ENCODE results near the gene ATP4A.

The ATP4A gene

DNA sequence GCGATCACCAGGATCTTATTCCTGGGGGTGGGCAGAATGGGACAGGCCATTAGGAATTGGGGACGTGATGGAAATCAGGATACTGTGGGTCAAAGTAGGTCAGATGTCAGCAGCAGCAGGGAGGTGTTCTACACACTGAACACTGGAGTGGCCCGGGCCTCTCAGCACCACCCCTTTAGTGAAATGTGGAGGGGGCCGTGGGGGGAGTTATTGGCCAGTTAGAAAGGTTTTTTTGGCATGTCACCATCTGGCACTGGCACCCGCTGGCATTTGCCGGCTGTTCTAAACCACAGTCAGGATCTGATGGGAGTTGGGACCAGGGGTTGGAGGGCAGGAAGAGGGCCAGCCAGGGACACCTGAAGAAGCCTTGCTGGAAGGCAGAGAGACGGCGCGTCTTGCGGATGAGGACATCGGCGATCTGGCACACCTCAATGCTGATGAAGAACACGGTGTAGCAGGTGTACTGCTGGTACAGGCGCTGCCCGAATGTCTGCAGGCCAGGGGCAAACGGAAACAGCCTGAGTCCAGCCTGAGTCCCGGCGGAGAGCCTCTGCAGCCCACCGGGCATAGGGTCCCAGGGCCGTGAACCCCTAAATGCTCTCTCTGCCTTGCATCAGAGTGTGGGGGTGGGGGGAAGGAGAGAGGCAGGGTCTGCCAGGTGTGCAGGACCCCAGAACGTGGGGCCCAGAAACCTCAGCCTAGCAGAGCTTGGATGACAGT lies 12.2 kb downstream of the ATP4A start:
- in situ Hi-C loops (cut with MboI; ENCODE audit: low sequenced_read_pairs): no loop called here

DNA sequence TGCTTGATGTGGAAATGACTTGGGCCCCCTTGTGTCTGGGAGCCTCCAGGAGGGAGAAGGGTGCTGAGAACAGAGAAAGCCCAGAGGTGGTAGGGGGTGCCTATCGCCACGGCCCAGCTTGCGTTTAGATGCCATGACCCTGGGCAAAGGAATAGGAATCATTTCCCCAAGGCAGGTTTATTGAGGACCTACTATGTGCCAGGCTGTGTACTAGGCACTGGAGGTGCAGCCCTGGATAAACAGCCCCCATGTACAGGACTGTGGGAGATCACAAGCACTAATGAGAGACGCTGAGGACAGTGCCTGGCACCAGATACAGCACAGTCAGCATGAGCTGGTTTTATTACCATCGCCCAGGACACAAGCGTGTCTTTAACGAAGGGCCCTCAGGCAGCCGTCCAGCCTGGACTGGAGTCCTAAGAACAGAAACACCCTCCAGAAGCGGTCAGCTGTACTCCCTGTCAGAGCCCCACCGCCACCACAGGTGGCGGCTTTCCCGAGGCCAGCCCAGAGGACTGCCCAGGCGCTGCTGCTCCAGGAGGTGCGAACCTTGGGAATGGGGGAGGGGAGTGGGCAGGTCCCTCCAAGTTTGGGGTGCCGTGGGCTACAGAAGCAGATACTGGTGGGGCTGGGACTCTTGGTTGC lies 13.5 kb downstream of the ATP4A start:
- in situ Hi-C loops (cut with MboI; ENCODE audit: low sequenced_read_pairs): no loop called here

DNA sequence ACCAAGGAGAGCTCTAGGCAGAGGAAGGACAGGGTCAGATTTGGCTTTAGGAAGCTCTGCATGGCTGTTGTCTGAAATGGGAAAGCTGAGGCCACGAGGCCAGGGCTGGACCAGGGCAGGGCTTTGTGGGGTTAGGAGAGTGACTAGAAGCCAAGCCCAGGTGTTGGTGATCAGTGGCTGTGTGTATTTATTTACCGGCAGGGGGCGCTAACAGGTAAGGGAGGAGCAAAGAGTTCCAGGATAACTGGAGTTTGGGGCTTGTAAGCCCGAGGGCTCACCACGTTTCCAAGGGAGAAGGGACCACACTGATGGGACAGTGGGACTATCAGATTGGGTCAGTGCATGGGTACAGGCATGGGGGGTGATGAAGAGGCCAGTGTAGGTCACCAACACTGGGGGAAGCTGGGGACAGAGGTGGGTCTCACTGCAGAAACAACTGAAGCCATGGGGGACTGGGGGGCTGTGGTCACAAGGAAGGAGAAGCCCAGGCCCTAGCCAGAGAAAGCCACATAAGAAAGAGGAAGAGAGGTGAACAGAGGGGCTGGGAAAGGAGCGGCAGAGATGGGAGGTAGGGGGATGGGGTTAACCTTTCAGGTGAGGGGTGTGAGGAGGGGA lies 14.2 kb downstream of the ATP4A start:
- in situ Hi-C loops (cut with MboI; ENCODE audit: low sequenced_read_pairs): no loop called here

DNA sequence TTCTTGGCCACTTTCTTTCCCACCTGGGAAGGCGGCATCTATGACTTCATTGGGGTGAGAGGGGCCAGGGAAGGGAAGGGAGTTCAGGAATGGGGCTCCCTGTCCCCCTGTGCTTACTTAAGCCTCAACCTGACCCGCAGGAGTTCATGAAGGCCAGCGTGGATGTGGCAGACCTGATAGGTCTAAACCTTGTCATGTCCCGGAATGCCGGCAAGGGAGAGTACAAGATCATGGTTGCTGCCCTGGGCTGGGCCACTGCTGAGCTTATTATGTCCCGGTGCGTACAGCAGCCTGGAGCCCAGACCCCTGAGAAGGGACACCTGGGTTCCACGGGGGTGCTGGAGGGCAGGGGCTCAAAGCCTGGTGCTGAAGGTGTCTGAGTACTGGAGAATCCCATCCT lies 16.9 kb downstream of the ATP4A start:
- in situ Hi-C loops (cut with MboI; ENCODE audit: low sequenced_read_pairs): no loop called here

DNA sequence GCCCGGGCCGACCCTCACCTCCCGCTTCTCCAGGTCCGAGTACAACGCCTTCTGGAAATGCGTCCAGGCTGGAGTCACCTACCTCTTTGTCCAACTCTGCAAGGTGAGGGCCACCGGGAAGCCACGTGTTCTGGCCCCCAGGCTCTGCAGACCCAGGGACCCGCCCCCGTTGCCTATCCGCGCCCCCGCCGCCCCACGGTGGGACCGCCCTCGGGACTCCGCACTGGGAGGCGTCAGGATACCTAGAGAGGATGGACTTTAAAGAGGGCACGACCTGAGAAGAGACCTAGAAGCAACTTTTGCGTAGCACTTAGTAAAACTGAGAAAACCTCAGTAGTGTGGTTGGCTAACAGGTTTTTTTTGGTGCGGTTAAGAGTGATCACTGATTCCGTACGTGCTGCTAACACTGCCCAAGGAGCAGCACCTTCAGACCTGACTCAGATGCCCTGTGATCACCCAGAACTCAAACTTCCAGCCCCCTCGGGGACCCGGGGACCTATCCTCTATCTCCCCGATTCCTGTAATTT lies 17.5 kb downstream of the ATP4A start:
- in situ Hi-C loops (cut with MboI; ENCODE audit: low sequenced_read_pairs): no loop called here

DNA sequence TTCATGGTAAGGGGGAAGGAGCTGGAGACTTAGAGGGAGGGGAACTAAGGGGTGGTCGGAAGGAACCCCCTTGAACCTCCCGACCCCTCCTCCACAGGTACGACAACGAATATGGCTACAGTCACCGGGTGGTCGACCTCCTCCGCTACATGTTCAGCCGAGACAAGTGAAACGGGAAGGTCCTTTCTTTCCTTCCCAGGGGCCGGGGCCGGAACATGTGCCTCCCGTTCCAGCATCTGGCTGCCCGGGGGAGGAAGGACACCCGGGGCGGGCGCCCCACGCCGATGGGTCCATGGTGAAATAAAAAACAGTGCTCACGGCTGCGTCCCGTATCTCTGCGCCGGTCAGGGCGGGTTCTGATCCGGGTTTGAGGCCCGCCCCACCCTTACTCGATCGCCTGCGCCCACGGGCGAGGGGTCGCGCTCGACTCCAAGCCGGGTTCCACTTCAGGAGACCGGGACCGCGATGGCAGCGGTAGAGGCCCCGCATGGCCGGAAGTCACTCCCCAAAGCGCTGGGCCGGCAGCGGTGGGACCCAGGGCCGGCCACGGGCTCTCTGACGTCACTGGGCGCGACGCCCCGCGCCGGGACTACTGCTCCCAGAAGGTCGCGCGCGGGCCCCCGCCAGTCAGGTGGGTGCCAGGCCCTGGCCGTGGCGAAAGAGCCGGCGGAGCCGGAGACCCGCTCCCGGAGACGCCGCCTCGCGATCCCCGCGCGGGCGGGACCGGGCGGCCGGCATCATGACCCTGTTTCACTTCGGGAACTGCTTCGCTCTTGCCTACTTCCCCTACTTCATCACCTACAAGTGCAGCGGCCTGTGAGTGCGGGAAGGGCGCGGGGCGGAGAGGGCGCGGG lies 18.2 kb downstream of the ATP4A start, which contains the start of gene TMEM147:
TMEM147 (plus strand) TSS at position 626 of the 854 bp plus-strand sequence; CDS start at position 740, 114 bp downstream.
- in situ Hi-C loops (cut with MboI; ENCODE audit: low sequenced_read_pairs): no loop called here

DNA sequence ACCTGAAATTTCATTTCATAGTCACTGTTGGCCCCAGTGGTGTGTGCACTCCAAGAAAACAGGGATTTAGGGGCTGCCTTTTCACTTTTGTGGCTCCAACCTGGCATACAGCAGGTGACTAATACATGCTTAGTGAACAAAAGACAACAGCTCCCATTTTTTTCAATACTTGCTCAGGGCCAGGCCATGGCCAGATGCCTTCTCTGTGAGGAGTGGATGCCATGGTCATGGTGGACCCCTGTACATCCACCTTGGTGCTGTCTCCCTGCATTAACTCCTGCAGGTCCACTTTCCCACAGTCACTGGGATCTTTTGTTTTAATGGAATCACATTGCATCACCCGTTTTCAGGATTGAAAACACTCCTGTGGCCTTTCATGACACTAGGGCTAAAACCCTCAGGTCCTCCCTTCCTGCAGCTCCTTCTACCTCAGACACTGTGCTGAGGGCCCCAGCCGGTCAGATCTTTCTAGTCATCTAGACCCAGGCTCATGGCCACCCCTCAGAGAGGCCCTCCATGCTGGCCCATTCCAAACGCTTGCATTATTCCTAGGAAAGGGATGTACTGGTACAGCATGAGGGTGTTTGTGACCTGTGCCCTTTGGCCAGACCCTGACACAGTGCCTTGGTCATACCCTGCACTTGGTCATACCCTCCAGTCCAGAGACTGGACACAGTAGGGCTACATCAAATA lies 19.2 kb downstream of the ATP4A start:
- in situ Hi-C loops (cut with MboI; ENCODE audit: low sequenced_read_pairs): no loop called here

DNA sequence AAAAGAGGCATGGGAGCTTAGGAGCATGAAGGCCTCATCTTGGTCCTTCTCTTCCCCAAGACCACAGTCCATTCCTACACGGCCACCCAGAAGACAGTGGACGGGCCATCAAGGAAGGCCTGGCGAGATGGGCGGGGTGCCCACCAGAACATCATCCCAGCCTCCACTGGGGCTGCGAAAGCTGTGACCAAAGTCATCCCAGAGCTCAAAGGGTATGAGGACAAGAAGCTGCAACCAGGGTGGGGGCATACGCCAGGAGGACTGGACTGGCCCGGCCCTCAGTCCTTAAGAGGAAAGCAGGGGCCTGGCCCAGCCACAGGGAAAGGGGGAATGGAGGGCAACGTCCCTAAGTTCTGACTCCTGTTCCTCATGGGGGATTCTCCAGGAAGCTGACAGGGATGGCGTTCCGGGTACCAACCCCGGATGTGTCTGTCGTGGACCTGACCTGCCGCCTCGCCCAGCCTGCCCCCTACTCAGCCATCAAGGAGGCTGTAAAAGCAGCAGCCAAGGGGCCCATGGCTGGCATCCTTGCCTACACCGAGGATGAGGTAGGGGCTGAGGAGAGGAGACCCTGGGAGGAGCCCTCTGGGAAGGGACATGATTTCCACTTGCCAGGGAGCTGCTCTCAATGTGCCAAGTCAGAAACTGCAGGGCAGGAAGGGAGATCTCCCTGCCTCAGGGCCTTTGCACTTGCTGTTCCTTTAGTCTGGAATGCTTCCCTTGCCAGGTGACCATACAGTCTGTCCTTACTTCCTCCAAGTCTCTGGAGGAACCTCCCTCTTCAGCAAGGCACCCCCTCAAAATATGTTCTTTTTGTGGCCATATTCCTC lies 20.0 kb downstream of the ATP4A start:
- in situ Hi-C loops (cut with MboI; ENCODE audit: low sequenced_read_pairs): no loop called here

DNA sequence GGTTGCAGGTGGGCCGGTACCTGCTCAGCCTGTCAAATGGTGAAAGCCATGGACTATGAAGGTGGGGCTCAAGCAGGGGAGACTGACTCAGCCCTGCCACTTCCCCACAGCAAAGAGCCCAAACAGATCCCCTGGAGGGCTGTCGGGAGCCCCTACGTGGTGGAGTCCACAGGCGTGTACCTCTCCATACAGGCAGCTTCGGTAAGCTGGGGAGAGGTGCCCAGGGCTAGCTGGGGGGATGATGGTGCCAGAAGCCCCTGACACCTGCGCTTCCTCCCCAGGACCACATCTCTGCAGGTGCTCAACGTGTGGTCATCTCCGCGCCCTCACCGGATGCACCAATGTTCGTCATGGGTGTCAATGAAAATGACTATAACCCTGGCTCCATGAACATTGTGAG lies 21.2 kb downstream of the ATP4A start:
- in situ Hi-C loops (cut with MboI; ENCODE audit: low sequenced_read_pairs): no loop called here

DNA sequence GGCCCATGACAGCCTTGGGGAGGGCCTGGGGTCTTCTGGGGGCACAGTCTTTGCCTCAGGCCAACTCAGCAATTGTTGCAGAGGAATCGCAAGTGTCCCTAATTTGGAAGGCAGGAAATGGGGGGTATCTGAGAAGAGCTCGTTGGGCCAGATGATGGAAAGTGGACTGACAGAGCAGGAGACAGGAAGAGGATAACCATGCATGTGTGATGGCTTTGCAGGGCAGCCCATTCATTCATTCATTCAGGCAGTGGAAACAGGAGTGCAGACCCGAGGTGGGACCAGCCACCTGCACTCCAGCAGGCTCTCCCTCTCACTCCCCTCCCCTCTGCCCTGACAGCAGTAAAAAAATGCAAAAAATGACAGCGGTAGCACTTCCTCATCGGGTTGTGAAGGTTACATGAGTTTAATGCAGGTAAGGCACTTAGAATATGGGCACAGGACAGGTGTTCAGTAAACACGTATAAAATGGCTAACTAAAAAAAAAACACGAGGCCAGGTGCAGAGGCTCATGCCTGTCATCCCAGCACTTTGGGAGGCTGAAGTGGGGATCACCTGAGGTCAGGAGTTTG lies 23.0 kb downstream of the ATP4A start:
- in situ Hi-C loops (cut with MboI; ENCODE audit: low sequenced_read_pairs): no loop called here

DNA sequence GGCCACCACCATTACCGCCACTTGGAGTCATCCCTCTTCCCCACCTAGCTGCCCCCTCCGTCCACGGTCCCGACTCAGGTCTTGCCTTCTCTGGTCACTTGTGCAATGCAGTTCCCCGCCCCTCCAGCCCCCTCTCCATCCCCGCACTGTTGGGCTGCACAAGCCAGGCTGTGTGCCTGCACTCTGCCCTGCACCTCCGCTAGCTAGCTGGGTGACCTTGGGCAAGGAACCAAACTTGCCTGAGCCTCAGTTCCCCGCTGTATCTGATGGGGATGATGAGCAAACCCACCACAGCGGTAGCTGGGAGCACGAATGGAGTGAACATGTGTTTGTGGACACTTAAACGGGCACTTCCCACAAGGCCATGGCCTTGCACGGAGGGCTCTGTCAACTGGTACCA lies 23.6 kb downstream of the ATP4A start:
- in situ Hi-C loops (cut with MboI; ENCODE audit: low sequenced_read_pairs): no loop called here

DNA sequence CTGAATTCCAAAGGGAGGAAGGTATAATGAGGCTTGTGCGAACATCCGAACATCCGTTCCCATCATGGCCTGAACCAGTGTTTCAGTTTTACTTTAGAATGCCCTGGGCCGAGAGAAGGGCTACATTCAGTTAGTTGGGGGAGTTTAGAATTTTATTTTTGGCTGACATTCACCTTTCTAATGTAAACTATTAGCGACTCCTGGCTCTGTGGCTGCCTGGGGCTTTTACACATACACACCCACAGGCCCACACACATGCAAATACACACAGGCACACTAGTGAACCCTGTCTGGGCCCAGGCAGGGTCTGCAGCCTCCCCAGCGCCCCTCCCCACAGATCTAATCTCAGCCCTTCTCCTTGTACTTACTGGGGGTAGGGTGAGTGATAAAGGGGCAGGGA lies 24.1 kb downstream of the ATP4A start:
- in situ Hi-C loops (cut with MboI; ENCODE audit: low sequenced_read_pairs): no loop called here

DNA sequence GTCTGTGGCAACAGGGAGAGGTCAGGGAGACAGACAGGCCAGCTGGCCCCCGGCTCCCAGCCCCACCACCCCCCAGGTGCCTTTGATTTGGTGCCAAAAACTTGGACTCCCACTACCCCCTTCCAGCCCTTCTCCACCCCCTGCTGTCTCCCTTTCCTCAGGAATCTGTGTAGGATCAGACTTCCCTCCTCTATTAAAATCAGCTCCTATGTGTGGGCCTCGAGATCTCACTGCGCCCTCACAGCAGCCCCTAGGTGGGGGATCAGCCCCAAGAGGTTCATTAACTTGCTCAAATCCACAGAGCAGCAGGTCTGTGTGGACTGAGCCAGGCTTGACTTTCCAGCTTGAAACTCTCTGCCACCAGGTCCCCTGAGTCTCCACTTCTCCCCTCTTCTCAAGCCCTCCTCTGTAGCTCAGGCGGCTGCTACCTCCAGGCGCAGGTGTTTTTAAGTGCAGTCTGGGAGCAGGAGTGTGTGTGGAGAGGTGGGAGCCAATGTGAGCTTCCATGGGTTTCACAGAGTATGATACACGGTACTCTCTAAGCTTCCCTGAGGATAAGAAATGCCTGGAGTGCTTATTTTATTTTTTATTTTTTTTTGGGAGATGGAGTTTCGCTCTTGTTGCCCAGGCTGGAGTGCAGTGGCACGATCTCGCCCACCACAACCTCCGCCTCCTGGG lies 28.5 kb downstream of the ATP4A start:
- in situ Hi-C loops (cut with MboI; ENCODE audit: low sequenced_read_pairs): no loop called here

DNA sequence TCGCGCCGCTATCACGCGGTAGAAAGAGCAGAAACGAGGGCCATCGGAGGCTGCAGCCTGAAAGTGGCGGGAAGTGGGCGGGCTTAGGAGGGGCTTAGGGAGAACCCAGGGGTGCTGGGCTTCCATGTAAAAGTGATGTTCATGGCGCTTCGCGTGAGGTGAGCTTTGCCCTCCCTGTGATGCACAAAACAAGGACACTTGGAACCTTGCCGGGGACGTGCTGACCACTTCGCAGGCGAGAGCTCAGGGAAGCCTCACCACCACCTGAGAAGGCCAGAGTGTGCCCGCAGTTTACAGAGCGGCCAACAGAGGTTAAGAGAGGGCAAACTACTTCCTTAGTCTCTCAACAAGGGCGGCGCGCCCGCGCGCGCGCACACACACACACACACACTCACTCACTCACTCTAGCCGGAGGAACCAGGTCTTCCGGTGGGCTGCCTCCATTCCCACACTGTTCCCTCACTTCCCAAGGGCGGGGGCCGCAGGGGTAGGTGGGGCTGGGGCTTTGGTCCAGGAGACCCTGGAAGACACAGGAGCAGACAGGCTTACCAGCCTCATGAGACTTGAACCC lies 29.6 kb downstream of the ATP4A start:
- in situ Hi-C loops (cut with MboI; ENCODE audit: low sequenced_read_pairs): no loop called here

DNA sequence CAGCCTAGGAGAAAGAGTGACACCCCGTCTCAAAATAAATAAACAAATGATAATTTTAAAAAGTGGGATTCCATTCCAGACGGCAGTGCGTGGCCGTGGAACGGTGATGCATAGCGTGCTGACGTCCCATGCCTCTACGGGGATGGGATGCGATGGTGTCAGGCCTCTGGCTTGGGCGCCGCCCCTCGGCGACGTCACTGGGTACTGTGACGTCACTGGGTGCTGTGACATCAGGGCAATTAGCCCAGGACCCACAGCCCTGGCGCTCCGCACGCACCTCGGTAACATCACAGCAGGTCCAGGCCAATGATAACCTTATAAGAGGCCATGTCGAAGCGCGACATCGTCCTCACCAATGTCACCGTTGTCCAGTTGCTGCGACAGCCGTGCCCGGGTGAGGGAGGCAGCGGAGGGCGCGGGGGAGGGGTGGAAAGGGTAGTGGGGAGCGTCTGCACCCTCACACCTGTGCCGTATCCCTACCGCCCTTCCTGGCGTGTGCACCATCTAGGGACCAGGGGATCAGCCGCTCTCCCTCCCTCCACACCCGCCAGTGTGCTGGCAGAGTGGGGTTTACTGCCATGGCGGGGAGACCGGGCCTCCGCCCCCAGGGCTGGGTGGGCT lies 30.1 kb downstream of the ATP4A start, which contains the start of gene GAPDHS:
GAPDHS (plus strand) TSS at position 256 of the 621 bp plus-strand sequence; CDS start at position 328, 72 bp downstream.
- in situ Hi-C loops (cut with MboI; ENCODE audit: low sequenced_read_pairs): no loop called here

DNA sequence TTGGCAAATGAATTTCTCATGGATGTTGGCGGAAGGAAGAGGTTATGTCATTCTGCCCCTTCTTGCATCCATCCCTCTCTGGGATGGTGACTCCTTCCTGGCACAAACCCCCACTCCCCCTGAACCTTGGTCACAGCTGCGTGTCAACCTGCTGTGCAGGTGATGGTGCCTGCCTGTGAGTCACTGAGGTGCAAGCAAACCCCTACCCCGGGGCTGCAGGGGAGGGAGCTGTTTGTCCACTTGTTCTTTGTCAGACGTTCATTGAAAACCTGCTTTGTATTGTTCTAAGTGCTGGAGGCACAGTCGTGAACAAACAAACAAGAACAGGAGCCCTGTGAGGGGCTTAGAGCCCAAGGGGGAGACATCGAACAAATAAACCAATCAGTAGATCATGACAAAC lies 32.2 kb downstream of the ATP4A start:
- in situ Hi-C loops (cut with MboI; ENCODE audit: low sequenced_read_pairs): no loop called here
